ENCODE measurements around the gene PITPNC1. TPM values are rescaled to one million over a fixed set of nuclear protein-coding genes. Genes with fewer than 3 reads are reported as not detected.

The PITPNC1 gene
- total RNA-seq, 1 donor from 2014 or later: 47.1 TPM

- DNase-seq (ENCODE audit: low spot score): no peak
These were observed 157.9 kb downstream of the PITPNC1 start for GRCh38 chr17:67534941-67535340.

GRCh38 chr17:67542219-67543114, 165.4 kb downstream of the PITPNC1 start:
- no peak for DNase-seq (ENCODE audit: low spot score)

- no peak for DNase-seq (ENCODE audit: low spot score)
These were observed 167.4 kb downstream of the PITPNC1 start for GRCh38 chr17:67544364-67544955.

- DNase-seq (ENCODE audit: low spot score): no peak
These were observed 169.8 kb downstream of the PITPNC1 start for GRCh38 chr17:67546578-67547527.

- no peak for DNase-seq (ENCODE audit: low spot score)
These were observed 171.6 kb downstream of the PITPNC1 start for GRCh38 chr17:67548693-67549092.

- no peak for DNase-seq (ENCODE audit: low spot score)
These were observed 172.7 kb downstream of the PITPNC1 start for GRCh38 chr17:67549820-67550219.

- no peak for DNase-seq (ENCODE audit: low spot score)
These were observed 177.6 kb downstream of the PITPNC1 start for GRCh38 chr17:67554634-67555033.

GRCh38 chr17:67555855-67556254, 178.8 kb downstream of the PITPNC1 start:
- no peak for DNase-seq (ENCODE audit: low spot score)

- no peak for DNase-seq (ENCODE audit: low spot score)
These were observed 180.2 kb downstream of the PITPNC1 start for GRCh38 chr17:67557052-67557845.

- no peak for DNase-seq (ENCODE audit: low spot score)
These were observed 180.8 kb downstream of the PITPNC1 start for GRCh38 chr17:67557921-67558320.

GRCh38 chr17:67558740-67559380, 181.8 kb downstream of the PITPNC1 start:
- DNase-seq (ENCODE audit: low spot score): no peak

- no peak for DNase-seq (ENCODE audit: low spot score)
These were observed 182.4 kb downstream of the PITPNC1 start for GRCh38 chr17:67559381-67559966.

GRCh38 chr17:67562005-67562404, 184.9 kb downstream of the PITPNC1 start:
- DNase-seq (ENCODE audit: low spot score): no peak

GRCh38 chr17:67563692-67564228, 186.7 kb downstream of the PITPNC1 start:
- DNase-seq (ENCODE audit: low spot score): no peak

- DNase-seq (ENCODE audit: low spot score): no peak
These were observed 188.0 kb downstream of the PITPNC1 start for GRCh38 chr17:67565068-67565467.

GRCh38 chr17:67566656-67567055, 189.6 kb downstream of the PITPNC1 start:
- no peak for DNase-seq (ENCODE audit: low spot score)

GRCh38 chr17:67569015-67569451, 192.0 kb downstream of the PITPNC1 start:
- no peak for DNase-seq (ENCODE audit: low spot score)

GRCh38 chr17:67569873-67570272, 192.8 kb downstream of the PITPNC1 start:
- no peak for DNase-seq (ENCODE audit: low spot score)

GRCh38 chr17:67570797-67571196, 193.7 kb downstream of the PITPNC1 start:
- no peak for DNase-seq (ENCODE audit: low spot score)

Data from mesenteric fat pad (tissue), 1 donor.